ENCODE measurements around the gene PANX1. TPM values are rescaled to one million over a fixed set of nuclear protein-coding genes. Genes with fewer than 3 reads are reported as not detected.

PANX1 gene
- total and polyA plus RNA-seq, 10 of the 15 experiments (the other 5 are each of a cell fraction or from before 2014, with no cell fraction given), result 3.3 to 18.7 (median 14.4) TPM

GRCh38 chr11:94175535-94175934, 46.9 kb downstream of the PANX1 start (continued):
- TF ChIP-seq ELK1 (IDR thresholded peaks at IDR 0.05; ENCODE audit: low read depth, low read length) (no peak), YY1 (IDR thresholded peaks at IDR 0.05; ENCODE audit: low read depth, low read length) (no peak), ZBTB40 (IDR thresholded peaks at IDR 0.05; ENCODE audit: borderline replicate concordance) (no peak), PRDM15 (CRISPR knock-in tag; IDR thresholded peaks at IDR 0.05) (no peak), FOS (IDR thresholded peaks at IDR 0.05; ENCODE audit: borderline replicate concordance, extremely low read depth, insufficient read length) (no peak)
